Neural progenitor cell (in vitro differentiated cells): Measurements from ENCODE around the gene QRICH1. TPM values are rescaled to one million over a fixed set of nuclear protein-coding genes. Genes with fewer than 3 reads are reported as not detected.
A peak's percentile ranks its signal among the peaks of the same experiment; 100 is the strongest.

Source experiments
- DNase-seq: peaks from one replicate; pipeline ENCODE4 v3.0.0-alpha.2; 2016; ENCODE audit warnings: low spot score
- H2AFZ ChIP-seq: fragments of 200-600 bp; sonication (generic); replicated peaks from 2 replicates; pipeline ENCODE4 v1.6.1; 2016; ENCODE audit warnings: antibody characterized with exemption
- H3F3A ChIP-seq: fragments of 200-600 bp; sonication (generic); 2 replicates; pipeline ENCODE4 v1.6.1; 2016; ENCODE audit warnings: antibody characterized with exemption, low read depth
- H3K27ac ChIP-seq: fragments of 200-600 bp; sonication (generic); 2 replicates; pipeline ENCODE4 v1.5.1; 2016; ENCODE audit warnings: mild to moderate bottlenecking
- H3K27me3 ChIP-seq: fragments of 200-600 bp; sonication (generic); 2 replicates; pipeline ENCODE4 v1.6.1; 2016; ENCODE audit warnings: mild to moderate bottlenecking, moderate library complexity
- H3K36me3 ChIP-seq: fragments of 200-600 bp; sonication (generic); 2 replicates; pipeline ENCODE4 v1.5.1; 2016
- H3K4me1 ChIP-seq: fragments of 200-600 bp; sonication (generic); 2 replicates; pipeline ENCODE4 v1.6.1; 2016; ENCODE audit warnings: mixed run types
- H3K4me2 ChIP-seq: fragments of 200-600 bp; sonication (generic); 2 replicates; pipeline ENCODE4 v1.6.1; 2016
- H3K4me3 ChIP-seq: fragments of 200-600 bp; sonication (generic); 2 replicates; pipeline ENCODE4 v1.5.1; 2016
- H3K79me2 ChIP-seq: fragments of 200-600 bp; sonication (generic); 2 replicates; pipeline ENCODE4 v1.6.1; 2016; ENCODE audit warnings: low read depth
- H3K9ac ChIP-seq: fragments of 200-600 bp; sonication (generic); 2 replicates; pipeline ENCODE4 v1.6.1; 2016
- H3K9me3 ChIP-seq: fragments of 200-600 bp; sonication (generic); 2 replicates; pipeline ENCODE4 v1.5.1; 2016; ENCODE audit warnings: low read depth
- H4K20me1 ChIP-seq: fragments of 200-600 bp; sonication (generic); 2 replicates; pipeline ENCODE4 v1.6.1; 2016; ENCODE audit warnings: low read depth
- H3K27ac Mint-ChIP-seq: 3 replicates; pipeline ENCODE4 v1.8.0; 2021; ENCODE audit warnings: mixed read lengths
- H3K27me3 Mint-ChIP-seq: 2 replicates; pipeline ENCODE4 v1.8.0; 2022; ENCODE audit warnings: low read depth, mild to moderate bottlenecking, inconsistent platforms, moderate library complexity, mixed read lengths; ENCODE audit not compliant: insufficient read depth
- H3K36me3 Mint-ChIP-seq: 3 replicates; pipeline ENCODE4 v1.8.0; 2021; ENCODE audit warnings: mixed read lengths
- H3K4me1 Mint-ChIP-seq: 3 replicates; pipeline ENCODE4 v1.8.0; 2021; ENCODE audit warnings: mixed read lengths
- H3K4me3 Mint-ChIP-seq: 3 replicates; pipeline ENCODE4 v1.8.0; 2021; ENCODE audit warnings: mild to moderate bottlenecking, moderate library complexity, mixed read lengths
- H3K9me3 Mint-ChIP-seq: 3 replicates; pipeline ENCODE4 v1.8.0; 2020; ENCODE audit warnings: mixed read lengths
- CTCF ChIP-seq: fragments of 200-600 bp; sonication (generic); IDR thresholded peaks from 2 replicates; pipeline ENCODE4 v1.5.1; 2017; ENCODE audit warnings: antibody characterized with exemption, mild to moderate bottlenecking
- EZH2 ChIP-seq: fragments of 200-600 bp; sonication (generic); IDR thresholded peaks from 2 replicates; pipeline ENCODE4 v1.6.1; 2017; ENCODE audit warnings: antibody characterized with exemption, mild to moderate bottlenecking, moderate library complexity
- EZH2phosphoT487 ChIP-seq: fragments of 200-600 bp; sonication (generic); IDR thresholded peaks from 2 replicates; pipeline ENCODE4 v1.6.1; 2017; ENCODE audit warnings: antibody characterized with exemption
- total RNA-seq: library from RNA; depleted of rRNA; stranded (reverse); fragments of >200 nt; gene quantifications from 2 replicates; pipeline ENCODE4 v1.2.3, GENCODE V29; 2015; ENCODE audit warnings: low replicate concordance

The QRICH1 gene
- total RNA-seq, 1 donor from 2014 or later, result 167 TPM

DNA sequence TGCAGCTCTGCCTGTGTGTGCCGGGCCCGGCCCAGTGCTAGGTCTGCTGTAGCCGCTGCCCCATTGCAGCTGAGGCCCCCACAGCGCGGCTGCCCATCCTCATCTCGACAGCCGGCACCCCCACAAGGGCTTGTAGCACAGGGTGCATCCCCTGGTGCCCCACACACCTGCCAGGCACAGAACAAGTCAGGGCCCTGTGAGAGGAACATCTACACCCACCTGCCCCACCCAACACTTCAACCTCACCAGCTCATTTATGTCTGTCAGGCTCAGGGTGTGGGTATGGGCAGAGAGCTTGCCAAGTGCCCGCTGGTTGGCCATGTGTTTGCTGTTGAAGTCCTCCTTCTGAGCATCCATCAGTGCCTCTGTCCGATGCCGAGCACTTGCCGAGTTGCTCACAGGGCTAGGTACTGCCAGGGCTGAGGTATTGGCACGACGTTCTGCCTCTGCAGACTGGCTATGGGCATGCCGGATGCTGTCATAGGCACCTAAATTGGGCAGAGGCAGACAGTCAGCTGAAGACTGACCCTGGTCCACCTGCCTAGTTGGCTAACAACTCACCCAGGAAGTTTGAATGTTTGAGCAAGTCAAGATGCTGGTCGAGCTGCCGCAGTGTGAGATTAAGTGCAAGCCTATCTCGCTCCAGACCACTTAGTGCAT is 29.1 kb upstream of the QRICH1 start:
- H3K27ac Mint-ChIP-seq, result no peak overlapping the region
- no peak for DNase-seq
- H2AFZ ChIP-seq, result no peak overlapping the region
- no peaks in the 10 kb centered on the region for H3K9me3 ChIP-seq
- H3K27me3 Mint-ChIP-seq, result peaks cover 2% of the 10 kb centered on the region
- no peak overlapping the region for H3K4me3 ChIP-seq
- H4K20me1 ChIP-seq, result no peaks in the 10 kb centered on the region
- no peak overlapping the region for H3K9ac ChIP-seq
- H3K4me3 Mint-ChIP-seq, result no peak overlapping the region
- no peaks in the 10 kb centered on the region for H3K4me1 ChIP-seq
- H3K27ac ChIP-seq, result no peak overlapping the region
- H3K36me3 ChIP-seq, result no peaks in the 10 kb centered on the region
- no peak for TF ChIP-seq EZH2phosphoT487
- TF ChIP-seq EZH2, result no peak
- no peak for TF ChIP-seq CTCF
- H3K36me3 Mint-ChIP-seq, result peaks cover 2% of the 10 kb centered on the region
- H3F3A ChIP-seq, result peaks cover 20% of the 10 kb centered on the region
- peaks cover 4% of the 10 kb centered on the region for H3K4me1 Mint-ChIP-seq
- H3K4me2 ChIP-seq, result no peak overlapping the region
- no peaks in the 10 kb centered on the region for H3K9me3 Mint-ChIP-seq
- H3K27me3 ChIP-seq, result no peaks in the 10 kb centered on the region
- H3K79me2 ChIP-seq, result peaks cover 18% of the 10 kb centered on the region

DNA sequence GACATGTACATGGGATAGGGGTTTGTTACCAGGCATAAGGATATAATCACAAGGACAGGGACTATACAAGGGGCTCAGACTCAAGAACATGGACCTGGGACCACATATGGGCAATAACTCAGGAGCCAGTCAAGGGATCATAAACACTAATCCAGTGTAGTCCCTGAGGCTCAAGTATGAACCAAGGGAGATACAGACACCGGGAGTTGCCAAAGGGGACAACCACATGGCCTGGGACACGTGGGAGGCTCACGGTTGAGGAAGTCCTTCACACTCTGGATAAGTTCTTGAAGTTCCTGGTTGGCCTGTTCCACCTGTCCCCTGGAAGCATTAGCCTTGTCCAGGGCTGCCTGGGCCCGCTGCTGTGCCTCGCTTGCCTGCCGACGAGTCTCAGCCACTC is 28.6 kb upstream of the QRICH1 start:
- Mint-ChIP-seq H3K9me3 (no peaks in the 10 kb centered on the region), H3K36me3 (peaks cover 2% of the 10 kb centered on the region), H3K4me1 (peaks cover 4% of the 10 kb centered on the region), H3K27me3 (peaks cover 2% of the 10 kb centered on the region), H3K27ac (peak overlapping the region; percentile 11), H3K4me3 (peak overlapping the region; percentile 92)
- no peak overlapping the region for H3K9ac ChIP-seq
- no peaks in the 10 kb centered on the region for H3K27me3 ChIP-seq
- no peaks in the 10 kb centered on the region for H4K20me1 ChIP-seq
- no peak overlapping the region for H3K4me2 ChIP-seq
- H3K79me2 ChIP-seq, result peaks cover 18% of the 10 kb centered on the region
- H3F3A ChIP-seq, result peaks cover 23% of the 10 kb centered on the region
- no peaks in the 10 kb centered on the region for H3K4me1 ChIP-seq
- H3K27ac ChIP-seq, result no peak overlapping the region
- DNase-seq, result no peak
- no peaks in the 10 kb centered on the region for H3K36me3 ChIP-seq
- no peak for TF ChIP-seq CTCF
- H3K9me3 ChIP-seq, result no peaks in the 10 kb centered on the region
- no peak overlapping the region for H2AFZ ChIP-seq
- H3K4me3 ChIP-seq, result no peak overlapping the region

GRCh38 chr3:49122022-49122421 is 28.2 kb upstream of the QRICH1 start:
- no peaks in the 10 kb centered on the region for H4K20me1 ChIP-seq
- H3F3A ChIP-seq, result peaks cover 23% of the 10 kb centered on the region
- no peak overlapping the region for H3K4me2 ChIP-seq
- DNase-seq, result no peak
- no peaks in the 10 kb centered on the region for H3K9me3 ChIP-seq
- Mint-ChIP-seq H3K4me1 (peaks cover 4% of the 10 kb centered on the region), H3K4me3 (peak overlapping the region; percentile 92), H3K27me3 (peaks cover 2% of the 10 kb centered on the region), H3K27ac (peak overlapping the region; percentile 82), H3K9me3 (no peaks in the 10 kb centered on the region), H3K36me3 (peaks cover 2% of the 10 kb centered on the region)
- H3K27ac ChIP-seq, result no peak overlapping the region
- no peak overlapping the region for H3K4me3 ChIP-seq
- no peaks in the 10 kb centered on the region for H3K4me1 ChIP-seq
- no peak overlapping the region for H3K9ac ChIP-seq
- H3K79me2 ChIP-seq, result peaks cover 18% of the 10 kb centered on the region
- H2AFZ ChIP-seq, result no peak overlapping the region
- H3K36me3 ChIP-seq, result no peaks in the 10 kb centered on the region
- H3K27me3 ChIP-seq, result no peaks in the 10 kb centered on the region
- TF ChIP-seq CTCF (no peak), EZH2phosphoT487 (no peak), EZH2 (no peak)
